Measurements from ENCODE around the gene MICAL2. TPM values are rescaled to one million over a fixed set of nuclear protein-coding genes. Genes with fewer than 3 reads are reported as not detected.

Gene MICAL2
- total RNA-seq, 2 donors from 2014 or later: 194 TPM

DNA sequence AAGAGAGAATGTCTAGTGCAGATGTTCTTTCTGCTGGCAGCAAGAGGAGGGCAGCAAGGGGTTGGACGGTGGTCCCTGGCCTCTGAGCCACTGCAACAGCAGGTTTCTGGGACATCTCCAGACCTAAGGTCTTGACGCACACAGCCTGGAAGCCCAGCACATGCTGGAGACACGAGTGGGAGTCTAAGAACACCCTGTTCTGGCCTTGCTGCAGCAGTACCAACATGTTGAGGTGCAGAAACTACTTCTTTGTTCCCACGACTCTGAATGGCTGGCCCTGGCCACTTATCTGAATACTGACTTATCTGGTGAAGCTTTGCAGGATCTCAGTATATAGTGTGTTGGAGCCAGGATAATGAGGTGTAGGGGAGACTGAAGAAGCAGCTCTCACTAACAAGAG is 6.8 kb downstream of the MICAL2 start:
- DNase-seq: no peak
- intact Hi-C loops (cut with DNase I): no loop called here
- H3K4me3 ChIP-seq: no peak overlapping the region
- no peak overlapping the region for H3K9ac ChIP-seq (ENCODE audit: low read depth in 2 of 2, low read length in 2 of 2)
- no peaks in the 10 kb centered on the region for H3K36me3 ChIP-seq
- H3K9me3 ChIP-seq: no peaks in the 10 kb centered on the region
- no peak overlapping the region for H3K27ac ChIP-seq
- H3K27me3 ChIP-seq: no peaks in the 10 kb centered on the region
- H3K4me1 ChIP-seq: peaks cover 16% of the 10 kb centered on the region
- TF ChIP-seq, protein P1, sequence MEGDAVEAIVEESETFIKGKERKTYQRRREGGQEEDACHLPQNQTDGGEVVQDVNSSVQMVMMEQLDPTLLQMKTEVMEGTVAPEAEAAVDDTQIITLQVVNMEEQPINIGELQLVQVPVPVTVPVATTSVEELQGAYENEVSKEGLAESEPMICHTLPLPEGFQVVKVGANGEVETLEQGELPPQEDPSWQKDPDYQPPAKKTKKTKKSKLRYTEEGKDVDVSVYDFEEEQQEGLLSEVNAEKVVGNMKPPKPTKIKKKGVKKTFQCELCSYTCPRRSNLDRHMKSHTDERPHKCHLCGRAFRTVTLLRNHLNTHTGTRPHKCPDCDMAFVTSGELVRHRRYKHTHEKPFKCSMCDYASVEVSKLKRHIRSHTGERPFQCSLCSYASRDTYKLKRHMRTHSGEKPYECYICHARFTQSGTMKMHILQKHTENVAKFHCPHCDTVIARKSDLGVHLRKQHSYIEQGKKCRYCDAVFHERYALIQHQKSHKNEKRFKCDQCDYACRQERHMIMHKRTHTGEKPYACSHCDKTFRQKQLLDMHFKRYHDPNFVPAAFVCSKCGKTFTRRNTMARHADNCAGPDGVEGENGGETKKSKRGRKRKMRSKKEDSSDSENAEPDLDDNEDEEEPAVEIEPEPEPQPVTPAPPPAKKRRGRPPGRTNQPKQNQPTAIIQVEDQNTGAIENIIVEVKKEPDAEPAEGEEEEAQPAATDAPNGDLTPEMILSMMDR (IDR thresholded peaks at IDR 0.05): no peak

DNA sequence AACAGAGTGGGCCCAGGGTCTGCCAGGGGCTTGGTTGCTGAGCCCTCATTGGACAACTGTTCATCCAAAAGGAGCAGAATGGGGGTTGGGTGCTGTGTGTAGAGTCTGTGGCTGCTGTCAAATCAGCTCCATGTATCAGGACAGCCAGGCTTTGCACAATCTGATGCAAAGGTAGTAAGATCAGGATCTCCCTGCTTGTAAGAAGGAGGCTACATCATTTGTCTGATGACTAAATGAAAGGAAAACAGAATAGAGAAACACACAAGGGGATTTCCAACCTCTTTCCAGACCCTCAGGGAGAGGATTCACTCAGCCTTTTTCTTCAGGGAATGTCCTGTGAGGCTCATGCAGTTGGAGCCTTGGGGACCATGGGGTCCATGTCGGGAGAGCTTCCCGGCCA is 7.2 kb downstream of the MICAL2 start:
- no peak overlapping the region for H3K9ac ChIP-seq (ENCODE audit: low read depth in 2 of 2, low read length in 2 of 2)
- DNase-seq: no peak
- peaks cover 16% of the 10 kb centered on the region for H3K4me1 ChIP-seq
- intact Hi-C loops (cut with DNase I): no loop called here
- no peaks in the 10 kb centered on the region for H3K9me3 ChIP-seq
- H3K36me3 ChIP-seq: no peaks in the 10 kb centered on the region
- H3K27me3 ChIP-seq: no peaks in the 10 kb centered on the region
- TF ChIP-seq, protein P1 (IDR thresholded peaks at IDR 0.05): no peak
- H3K4me3 ChIP-seq: no peak overlapping the region
- H3K27ac ChIP-seq: peak overlapping the region; percentile 53

DNA sequence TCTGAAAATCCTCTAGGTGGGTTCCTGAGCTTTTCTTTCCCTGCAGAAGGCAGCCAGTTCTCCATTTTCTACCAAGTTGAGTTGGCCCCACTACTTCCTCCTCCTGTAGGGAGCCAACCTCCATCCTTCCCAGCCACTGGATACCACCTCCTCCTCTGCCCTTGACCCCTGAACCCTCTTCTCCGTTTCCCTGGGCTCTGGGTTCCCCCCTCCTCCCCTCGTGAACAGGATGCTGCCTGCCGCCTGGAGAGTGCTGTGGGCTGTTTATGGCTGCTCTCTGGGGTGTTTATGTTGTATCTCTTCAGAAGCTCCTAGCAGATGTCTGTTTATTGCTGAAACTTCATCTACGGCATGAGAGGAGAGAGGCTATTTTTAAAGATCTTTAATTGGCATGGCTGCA is 8.6 kb downstream of the MICAL2 start:
- peak overlapping the region in 1 of 2 donors; percentile 29 for H3K9ac ChIP-seq (ENCODE audit: low read depth in 2 of 2, low read length in 2 of 2)
- no peak for DNase-seq
- H3K4me1 ChIP-seq: peaks cover 12% of the 10 kb centered on the region
- no peaks in the 10 kb centered on the region for H3K27me3 ChIP-seq
- no peak overlapping the region for H3K4me3 ChIP-seq
- H3K36me3 ChIP-seq: no peaks in the 10 kb centered on the region
- H3K9me3 ChIP-seq: no peaks in the 10 kb centered on the region
- TF ChIP-seq, protein P1 (IDR thresholded peaks at IDR 0.05): no peak
- intact Hi-C loops (cut with DNase I): no loop called here
- H3K27ac ChIP-seq: peak overlapping the region; percentile 53

- TF ChIP-seq, protein P1 (IDR thresholded peaks at IDR 0.05): no peak
- no peak overlapping the region for H3K4me3 ChIP-seq
- peak overlapping the region; percentile 53 for H3K27ac ChIP-seq
- DNase-seq: peak; percentile 61
- intact Hi-C loops (cut with DNase I): no loop called here
- peaks cover 12% of the 10 kb centered on the region for H3K4me1 ChIP-seq
- no peaks in the 10 kb centered on the region for H3K27me3 ChIP-seq
- no peaks in the 10 kb centered on the region for H3K36me3 ChIP-seq
- H3K9me3 ChIP-seq: no peaks in the 10 kb centered on the region
- peak overlapping the region in 1 of 2 donors; percentile 29 for H3K9ac ChIP-seq (ENCODE audit: low read depth in 2 of 2, low read length in 2 of 2)
These were observed 9.1 kb downstream of the MICAL2 start for GRCh38 chr11:12119502-12119901.

GRCh38 chr11:12120031-12121008 is 9.9 kb downstream of the MICAL2 start:
- peaks cover 16% of the 10 kb centered on the region for H3K4me1 ChIP-seq
- TF ChIP-seq, protein P1 (IDR thresholded peaks at IDR 0.05): no peak
- intact Hi-C loops (cut with DNase I): no loop called here
- DNase-seq: no peak
- no peaks in the 10 kb centered on the region for H3K9me3 ChIP-seq
- H3K4me3 ChIP-seq: no peak overlapping the region
- peak overlapping the region; percentile 53 for H3K27ac ChIP-seq
- peak overlapping the region in 1 of 2 donors; percentile 6 for H3K9ac ChIP-seq (ENCODE audit: low read depth in 2 of 2, low read length in 2 of 2)
- H3K36me3 ChIP-seq: no peaks in the 10 kb centered on the region
- H3K27me3 ChIP-seq: no peaks in the 10 kb centered on the region
